GM19455 (cell line): Measurements from ENCODE around the gene RAD17.
"Not testable (repeated sequence)": the region's sequence is repeated elsewhere in the genome, so short reads cannot be mapped to it uniquely, and the experiment has no call there.

Experiments
- ATAC-seq: cut with Tn5 transposase; IDR thresholded peaks from one replicate; pipeline ENCODE4 v1.9.1; 2021; ENCODE audit not compliant: unreplicated experiment

RAD17 gene

DNA sequence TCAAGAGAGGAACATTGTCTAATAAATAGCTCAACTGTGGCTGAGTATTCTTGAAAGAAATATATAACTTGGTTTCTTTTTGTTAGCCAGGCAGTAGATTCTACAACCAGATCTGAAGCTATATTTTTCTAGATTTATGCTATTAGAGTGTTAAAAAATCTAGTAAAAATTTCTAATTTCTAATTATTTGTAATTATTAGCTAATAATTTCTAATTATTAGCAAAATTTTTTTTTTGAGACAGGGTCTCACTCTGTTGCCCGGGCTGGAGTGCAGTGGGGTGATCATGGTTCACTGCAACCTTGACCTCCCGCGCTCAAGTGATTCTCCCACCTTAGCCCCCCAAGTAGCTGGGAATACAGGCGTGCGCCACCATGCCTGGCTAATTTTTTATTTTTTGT, 2.8 kb downstream of the RAD17 start:
- ATAC-seq: no peak

GRCh38 chr5:69374911-69375446, 5.4 kb downstream of the RAD17 start:
- peak; percentile 72 for ATAC-seq

DNA sequence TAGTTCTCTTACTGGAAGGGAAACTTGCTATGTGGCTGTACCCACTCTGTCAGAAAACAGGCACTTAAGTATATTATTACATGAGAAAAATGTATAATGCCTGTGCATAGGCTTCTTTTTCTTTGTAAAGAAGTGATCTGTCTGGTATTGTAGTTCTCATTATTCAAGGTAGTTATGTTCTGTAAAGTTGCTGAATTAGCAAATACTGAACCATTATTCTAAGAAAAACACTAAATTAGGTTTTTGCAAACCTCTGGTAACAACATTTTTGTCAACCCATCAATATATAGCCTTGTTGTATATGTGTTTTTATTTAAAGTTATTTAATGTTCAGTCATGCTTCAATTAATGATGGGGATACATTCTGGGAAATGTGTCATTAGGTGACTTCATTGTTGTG, 8.8 kb downstream of the RAD17 start:
- no peak for ATAC-seq

DNA sequence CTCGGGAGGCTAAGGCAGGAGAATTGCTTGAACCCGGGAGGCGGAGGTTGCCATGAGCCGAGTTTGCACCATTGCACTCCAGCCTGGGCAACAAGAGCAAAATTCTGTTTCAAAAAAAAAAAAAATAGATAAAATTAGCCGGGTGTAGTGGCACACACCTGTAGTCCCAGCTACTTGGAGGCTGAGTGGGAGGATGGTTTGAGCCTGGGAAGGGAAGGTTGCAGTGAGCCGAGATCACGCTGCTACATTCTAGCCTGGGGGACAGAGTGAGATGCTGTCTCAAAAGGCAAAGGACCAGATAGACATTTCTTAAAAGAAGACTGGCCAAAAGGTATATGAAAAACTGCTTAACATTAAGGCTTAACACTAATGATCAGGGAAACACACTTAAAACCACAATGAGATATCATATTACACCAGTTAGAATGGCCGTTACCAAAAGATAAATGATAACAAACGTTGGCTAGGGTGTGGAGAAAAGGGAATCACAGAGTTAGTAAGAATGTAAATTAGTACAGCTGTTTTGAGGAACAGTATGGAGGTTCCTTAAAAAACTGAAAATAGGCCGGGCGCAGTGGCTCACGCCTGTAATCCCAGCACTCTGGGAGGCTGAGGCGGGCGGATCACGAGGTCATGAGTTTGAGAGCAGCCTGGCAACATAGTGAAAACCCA, 35.2 kb downstream of the RAD17 start:
- no peak for ATAC-seq

DNA sequence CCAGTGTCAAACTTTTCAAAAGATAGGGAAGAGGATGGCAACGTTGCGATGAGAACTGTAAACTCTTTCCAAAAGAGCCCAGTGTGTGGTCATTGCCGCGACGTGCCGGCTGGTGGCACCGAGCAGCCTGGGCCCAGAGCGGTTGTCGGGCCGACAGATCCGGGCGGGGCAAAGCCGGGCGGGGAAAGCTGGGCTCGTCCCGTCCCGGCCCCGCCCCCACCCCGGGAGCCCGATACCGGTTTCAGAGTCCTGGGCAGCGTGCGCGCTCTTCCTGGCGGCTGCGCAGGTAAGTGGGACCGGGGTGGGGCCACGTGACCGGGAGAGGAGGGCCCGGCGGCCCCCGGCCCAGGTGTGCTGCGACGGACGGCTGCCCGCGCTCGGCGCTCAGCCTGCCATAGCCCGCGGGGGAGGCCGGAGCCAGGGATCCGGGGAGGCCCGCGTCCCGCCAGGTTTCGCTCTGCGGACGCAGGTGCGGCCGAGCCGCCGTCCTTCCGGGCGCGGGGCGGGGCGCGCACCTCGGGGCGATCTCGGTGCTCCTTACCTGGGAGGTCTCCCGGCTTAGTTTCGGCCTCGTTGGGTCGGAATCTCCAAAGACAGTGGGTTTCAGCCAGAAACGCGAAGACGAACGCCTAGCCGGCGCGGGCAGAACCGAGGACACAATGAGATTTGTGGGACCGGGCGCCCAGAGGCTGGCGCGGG, 45.4 kb downstream of the RAD17 start, which contains the start of gene MARVELD2:
MARVELD2 (plus strand) TSS at position 232 of the 699 bp plus-strand sequence. CDS start 4,270 bp downstream, outside the sequence.
- ATAC-seq: peak; percentile 74

- no peak for ATAC-seq
These were observed 46.0 kb downstream of the RAD17 start for GRCh38 chr5:69415584-69415958.

DNA sequence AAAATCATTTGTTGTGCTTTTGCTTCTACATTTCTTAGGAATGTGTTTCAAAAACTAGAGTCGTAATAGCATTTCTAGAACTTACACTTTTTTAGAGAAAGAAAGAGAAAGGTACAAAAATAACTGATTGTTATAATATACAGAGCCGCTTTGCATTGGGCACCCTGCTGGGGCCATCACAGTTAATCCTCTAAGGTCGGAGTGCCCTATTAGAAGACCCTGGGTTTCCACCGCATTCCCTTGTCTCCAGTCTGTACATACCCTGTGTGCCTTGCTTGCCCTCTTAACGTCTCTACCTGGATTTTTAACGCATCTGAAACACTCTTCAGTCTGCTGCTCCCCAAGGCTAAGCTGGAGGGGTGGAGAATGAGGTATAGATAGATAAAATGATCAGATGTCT, 46.6 kb downstream of the RAD17 start:
- ATAC-seq: no peak

- ATAC-seq: no peak
These were observed 47.1 kb downstream of the RAD17 start for GRCh38 chr5:69416699-69417098.

DNA sequence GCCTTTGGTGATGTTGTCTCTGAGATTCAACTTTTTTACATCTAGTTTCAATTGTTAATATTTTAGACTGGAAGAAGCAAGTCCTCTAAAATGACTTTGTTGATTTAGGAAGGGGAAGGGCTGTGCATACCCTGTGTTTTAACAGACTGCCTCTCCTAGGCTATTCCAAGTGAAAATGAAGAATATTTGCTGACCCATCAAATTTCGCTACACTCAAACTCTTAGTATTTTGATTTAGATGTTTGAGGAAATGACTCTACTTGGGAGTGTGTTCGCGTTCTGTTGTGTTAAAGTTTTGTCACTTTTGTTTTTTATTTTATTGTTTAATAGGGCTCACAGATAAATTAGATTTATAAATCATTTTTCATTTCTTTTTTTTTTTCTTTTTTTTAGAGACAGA, 48.9 kb downstream of the RAD17 start:
- ATAC-seq: no peak

DNA sequence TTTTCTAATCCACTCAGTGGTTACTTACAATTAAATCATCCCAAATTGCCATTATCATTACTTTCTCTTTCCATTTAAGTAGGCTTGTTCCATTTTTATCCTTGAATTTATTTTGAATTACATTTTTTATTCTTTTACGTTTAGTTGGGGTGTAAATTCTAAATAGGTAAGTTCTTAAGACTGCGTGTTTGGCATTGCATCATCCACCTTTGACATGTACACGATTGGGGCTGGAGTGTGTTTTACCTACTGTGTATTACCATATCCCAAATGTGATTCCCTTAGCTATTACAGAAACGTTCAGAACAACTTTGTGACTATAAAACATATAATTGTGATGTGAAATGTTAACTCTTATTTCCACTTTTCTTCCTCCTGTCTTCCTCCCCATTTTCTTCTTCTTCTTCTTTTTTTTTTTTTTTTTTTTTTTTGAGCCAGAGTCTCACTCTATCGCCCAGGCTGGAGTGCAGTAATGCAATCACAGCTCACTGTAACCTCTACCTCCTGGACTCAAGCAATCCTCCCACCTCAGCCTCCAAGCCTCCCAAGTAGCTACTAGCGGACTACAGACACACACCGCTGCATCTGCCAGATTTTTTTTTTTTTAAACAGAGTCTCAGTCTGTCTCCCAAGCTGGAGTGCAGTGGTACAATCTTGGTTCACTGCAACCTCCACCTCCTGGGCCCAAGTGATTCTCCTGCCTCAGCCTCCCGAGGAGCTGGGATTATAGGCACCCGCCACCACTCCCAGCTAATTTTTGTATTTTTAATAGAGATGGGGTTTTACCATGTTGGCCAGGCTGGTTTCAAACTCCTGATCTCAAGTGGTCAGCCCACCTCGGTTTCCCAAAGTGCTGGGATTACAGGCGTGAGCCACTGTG, 62.0 kb downstream of the RAD17 start:
- ATAC-seq: no peak

GRCh38 chr5:69432412-69433206, 63.0 kb downstream of the RAD17 start:
- peak; percentile 65 for ATAC-seq

DNA sequence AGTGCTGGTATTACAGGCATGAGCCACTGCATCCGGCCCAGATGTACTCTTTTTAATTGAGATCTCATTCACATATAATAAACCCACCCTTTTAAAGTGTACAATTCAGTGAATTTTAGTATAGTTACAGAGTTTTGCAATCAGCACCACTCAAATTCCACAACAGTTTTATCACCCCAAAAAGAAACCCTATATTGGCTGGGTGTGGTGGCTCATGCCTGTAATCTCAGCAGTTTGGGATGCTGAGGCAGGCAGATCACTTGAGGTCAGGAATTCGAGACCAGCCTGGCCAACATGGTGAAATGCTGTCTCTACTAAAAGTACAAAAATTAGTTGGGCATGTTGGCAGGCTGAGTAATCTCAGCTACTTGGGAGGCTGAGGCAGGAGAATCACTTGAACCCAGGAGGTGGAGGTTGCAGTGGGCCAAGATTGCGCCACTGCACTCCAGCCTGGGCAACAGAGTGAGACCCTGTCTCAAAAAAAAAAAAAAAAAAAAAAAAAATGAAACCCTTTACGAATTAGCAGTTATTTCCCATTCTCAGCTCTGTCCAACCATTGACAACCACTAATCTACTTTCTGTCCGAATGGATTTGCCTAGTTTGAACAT, 65.8 kb downstream of the RAD17 start:
- not testable (repeated sequence) for ATAC-seq

DNA sequence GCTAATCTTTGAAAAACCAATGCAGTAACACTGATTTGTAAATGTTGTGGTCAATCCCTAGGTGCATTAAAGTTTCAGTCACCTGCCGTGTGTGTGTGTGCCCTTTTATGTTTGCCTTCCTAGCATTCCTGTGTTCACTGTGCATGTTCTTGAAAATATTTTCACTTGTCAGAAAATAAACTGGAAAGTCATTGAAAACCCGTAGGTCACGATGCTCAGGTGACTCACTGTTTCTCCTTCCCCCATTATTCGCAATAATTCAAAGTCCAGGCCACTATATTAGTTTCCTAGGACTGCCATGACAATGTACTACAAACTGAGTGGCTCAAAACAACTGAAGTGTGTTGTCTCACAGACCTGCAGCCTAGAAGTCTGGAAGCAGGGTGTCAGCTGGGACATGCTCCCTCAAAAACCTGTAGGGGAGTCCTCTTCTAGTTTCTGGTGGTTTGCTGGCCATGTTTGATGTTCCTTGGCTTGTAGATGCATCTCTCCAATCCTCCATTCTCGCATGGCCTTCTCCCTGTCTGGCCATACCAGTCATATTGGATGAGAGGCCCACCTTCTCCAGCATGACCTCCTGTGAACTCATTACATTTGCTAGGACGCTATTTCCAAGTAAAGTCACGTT, 74.6 kb downstream of the RAD17 start:
- ATAC-seq: no peak

GRCh38 chr5:69449511-69449910, 79.9 kb downstream of the RAD17 start:
- no peak for ATAC-seq

DNA sequence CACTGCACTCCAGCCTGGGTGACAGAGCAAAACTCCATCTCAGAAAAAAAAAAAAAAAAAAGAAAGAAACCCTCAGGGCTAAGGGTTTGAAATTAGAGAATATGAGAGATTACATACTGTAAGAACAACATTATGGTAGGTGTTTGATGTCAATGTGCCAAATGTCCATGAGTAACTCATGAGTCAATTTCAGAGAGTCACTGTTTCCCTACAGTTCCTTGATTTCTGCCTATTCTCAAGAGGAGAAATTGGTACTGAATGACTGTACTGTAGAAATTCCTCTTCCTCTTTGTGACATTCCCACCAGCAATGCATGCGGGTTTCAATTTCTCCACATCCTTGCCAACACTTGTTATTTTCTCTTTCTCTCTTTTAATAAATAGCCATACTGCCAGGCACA, 80.5 kb downstream of the RAD17 start:
- ATAC-seq: no peak

DNA sequence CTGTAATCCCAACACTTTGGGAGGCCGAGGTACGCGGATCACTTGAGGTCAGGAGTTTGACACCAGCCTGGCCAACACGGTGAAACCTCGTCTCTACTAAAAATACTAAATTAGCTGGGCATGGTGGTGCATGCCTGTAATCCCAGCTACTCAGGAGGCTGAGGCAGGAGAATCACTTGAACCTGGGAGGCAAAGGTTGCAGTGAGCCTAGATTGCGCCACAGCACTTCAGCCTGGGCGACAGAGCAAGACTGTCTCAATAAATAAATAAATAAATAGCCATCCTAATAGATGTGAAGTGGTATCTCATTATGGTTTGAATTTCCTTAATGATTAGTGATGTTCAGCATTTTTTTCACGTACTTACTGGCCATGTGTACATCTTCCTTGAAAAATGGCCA, 80.9 kb downstream of the RAD17 start:
- not testable (repeated sequence) for ATAC-seq

DNA sequence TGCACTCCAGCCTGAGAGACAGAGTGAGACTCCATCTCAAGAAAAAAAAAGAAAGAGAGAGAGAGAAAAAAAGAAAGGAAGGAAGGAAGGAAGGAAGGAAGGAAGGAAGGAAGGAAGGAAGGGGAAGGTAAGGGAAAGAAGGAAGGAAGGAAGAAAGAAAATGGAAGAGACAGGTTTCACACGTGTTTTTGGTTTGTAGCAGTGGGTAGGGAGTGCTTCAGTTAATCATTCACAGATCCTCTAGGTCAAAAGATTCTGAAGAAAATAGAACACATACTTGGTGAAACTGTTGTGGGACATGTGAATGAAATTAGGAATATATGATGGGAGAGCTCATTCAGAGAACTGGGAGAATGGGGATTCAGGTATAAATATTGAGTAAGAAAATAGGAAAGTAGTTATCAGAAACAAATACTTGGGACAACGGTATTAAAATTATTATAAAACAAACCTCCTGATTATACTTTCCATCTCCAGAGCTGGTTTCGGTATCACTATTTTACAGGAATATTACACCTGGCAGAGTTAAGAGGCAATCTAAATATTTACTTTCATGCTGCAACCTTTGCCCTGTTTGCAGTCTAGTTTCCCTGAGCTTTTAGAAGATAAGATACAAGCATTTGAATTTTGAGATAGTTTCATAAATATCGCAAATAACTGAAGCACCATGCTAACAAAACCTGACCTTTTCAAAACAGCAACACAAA, 82.5 kb downstream of the RAD17 start:
- no peak for ATAC-seq

DNA sequence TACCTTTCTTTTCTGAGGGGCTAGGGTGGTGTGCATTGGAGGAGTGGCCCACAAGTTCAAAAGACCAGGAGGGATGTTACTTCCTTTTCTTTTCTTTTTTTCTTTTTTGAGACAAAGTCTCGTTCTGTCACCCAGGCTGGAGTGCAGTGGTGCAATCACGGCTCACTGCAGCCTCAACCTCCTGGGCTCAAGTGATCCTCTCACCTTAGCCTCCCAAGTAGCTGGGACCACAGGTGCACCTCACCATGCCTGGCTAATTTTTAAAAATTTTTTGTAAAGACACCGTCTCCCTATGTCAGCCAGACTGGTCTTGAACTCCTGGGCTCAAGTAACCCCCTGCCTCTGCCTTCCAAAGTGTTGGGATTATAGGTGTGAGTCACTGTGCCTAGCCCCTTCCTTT, 83.9 kb downstream of the RAD17 start:
- not testable (repeated sequence) for ATAC-seq
